Measurements from ENCODE around the gene UROC1.

The UROC1 gene

DNA sequence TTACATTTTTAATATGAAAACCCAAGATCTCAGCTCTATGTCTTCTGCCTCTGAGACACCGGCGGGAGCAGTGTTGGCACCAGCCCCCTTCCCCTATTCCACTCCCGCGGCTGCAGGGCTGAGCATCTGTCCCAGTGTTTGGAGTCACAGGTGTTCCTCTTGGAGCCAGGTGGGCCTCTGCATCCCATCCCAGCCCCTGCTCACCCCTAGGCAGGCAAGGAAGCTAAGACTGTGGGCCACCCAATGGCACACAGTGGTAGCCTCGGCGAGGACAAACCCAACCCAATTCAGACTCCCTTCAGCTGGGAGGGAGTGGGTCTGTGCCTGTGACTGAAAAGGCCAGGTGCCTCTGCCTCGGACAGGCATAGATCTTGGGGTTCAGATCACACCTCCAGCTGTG is 9.4 kb upstream of the UROC1 start:
- FAIRE-seq, result no peak
- no peak for DNase-seq (ENCODE audit: insufficient read length)
- TF ChIP-seq POLR2A (IDR thresholded peaks at IDR 0.05; ENCODE audit: low read depth, low read length) (no peak), POLR2AphosphoS5 (IDR thresholded peaks at IDR 0.05; ENCODE audit: low read depth, low read length) (no peak), TAF1 (IDR thresholded peaks at IDR 0.05; ENCODE audit: borderline replicate concordance, low read depth, low read length) (no peak)

GRCh38 chr3:126526668-126527005 is 9.1 kb upstream of the UROC1 start:
- TF ChIP-seq POLR2A (IDR thresholded peaks at IDR 0.05; ENCODE audit: low read depth, low read length) (no peak), POLR2AphosphoS5 (IDR thresholded peaks at IDR 0.05; ENCODE audit: low read depth, low read length) (no peak), TAF1 (IDR thresholded peaks at IDR 0.05; ENCODE audit: borderline replicate concordance, low read depth, low read length) (no peak)
- FAIRE-seq (no peak), DNase-seq (ENCODE audit: insufficient read length) (no peak)

GRCh38 chr3:126525853-126526667 is 8.5 kb upstream of the UROC1 start:
- FAIRE-seq, result no peak
- DNase-seq (ENCODE audit: insufficient read length), result no peak
- no peak for TF ChIP-seq POLR2AphosphoS5 (IDR thresholded peaks at IDR 0.05; ENCODE audit: low read depth, low read length)
- TF ChIP-seq TAF1 (IDR thresholded peaks at IDR 0.05; ENCODE audit: borderline replicate concordance, low read depth, low read length), result no peak
- no peak for TF ChIP-seq POLR2A (IDR thresholded peaks at IDR 0.05; ENCODE audit: low read depth, low read length)

- DNase-seq (ENCODE audit: insufficient read length) (no peak), FAIRE-seq (no peak)
- TF ChIP-seq POLR2A (IDR thresholded peaks at IDR 0.05; ENCODE audit: low read depth, low read length) (no peak), POLR2AphosphoS5 (IDR thresholded peaks at IDR 0.05; ENCODE audit: low read depth, low read length) (no peak), TAF1 (IDR thresholded peaks at IDR 0.05; ENCODE audit: borderline replicate concordance, low read depth, low read length) (no peak)
Measured at GRCh38 chr3:126525091-126525852, 7.7 kb upstream of the UROC1 start.

- DNase-seq (ENCODE audit: insufficient read length), result no peak
- no peak for TF ChIP-seq TAF1 (IDR thresholded peaks at IDR 0.05; ENCODE audit: borderline replicate concordance, low read depth, low read length)
- TF ChIP-seq POLR2A (IDR thresholded peaks at IDR 0.05; ENCODE audit: low read depth, low read length), result no peak
- no peak for TF ChIP-seq POLR2AphosphoS5 (IDR thresholded peaks at IDR 0.05; ENCODE audit: low read depth, low read length)
- no peak for FAIRE-seq
Measured at GRCh38 chr3:126524429-126524988, 6.9 kb upstream of the UROC1 start.

DNA sequence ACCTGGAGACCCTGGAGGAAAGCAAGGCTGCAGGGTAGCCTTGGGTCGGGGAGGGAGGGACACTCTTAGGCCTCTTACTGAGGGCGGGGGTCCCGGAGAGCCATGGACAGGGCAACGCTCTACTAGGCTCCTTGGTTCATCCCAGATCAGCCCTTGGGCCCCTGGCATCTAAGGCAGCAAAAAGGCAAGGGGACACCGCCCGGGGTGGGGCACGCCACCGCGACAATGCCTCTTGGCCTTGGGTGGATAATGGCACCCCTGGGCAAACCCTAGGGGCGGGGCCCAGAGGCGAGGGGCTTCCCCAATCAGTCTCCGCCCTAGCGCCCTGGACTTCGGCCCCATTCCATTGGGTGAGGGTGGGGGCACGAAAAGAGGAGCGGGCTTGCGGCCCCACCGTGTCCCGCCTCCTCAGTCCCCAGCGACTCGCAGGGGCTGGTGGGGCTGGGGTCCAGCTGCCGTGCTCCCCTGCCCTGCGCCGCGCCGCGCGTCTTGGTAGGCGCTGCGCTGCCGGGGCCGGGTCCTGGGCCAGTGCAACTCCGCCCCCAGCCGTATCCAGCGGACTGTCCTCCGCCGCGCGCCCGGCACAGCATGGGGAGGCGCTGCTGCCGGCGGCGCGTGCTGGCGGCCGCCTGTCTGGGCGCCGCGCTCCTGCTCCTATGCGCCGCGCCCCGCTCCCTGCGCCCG is 6.3 kb upstream of the UROC1 start, which contains the start of gene CHST13:
Gene CHST13 (plus strand): TSS at position 411 of the 684 bp plus-strand sequence. CDS start 178 bp downstream, at position 589.
- FAIRE-seq, result no peak
- DNase-seq (ENCODE audit: insufficient read length), result no peak
- TF ChIP-seq TAF1 (IDR thresholded peaks at IDR 0.05; ENCODE audit: borderline replicate concordance, low read depth, low read length) (no peak), POLR2AphosphoS5 (IDR thresholded peaks at IDR 0.05; ENCODE audit: low read depth, low read length) (no peak), POLR2A (IDR thresholded peaks at IDR 0.05; ENCODE audit: low read depth, low read length) (no peak)

DNA sequence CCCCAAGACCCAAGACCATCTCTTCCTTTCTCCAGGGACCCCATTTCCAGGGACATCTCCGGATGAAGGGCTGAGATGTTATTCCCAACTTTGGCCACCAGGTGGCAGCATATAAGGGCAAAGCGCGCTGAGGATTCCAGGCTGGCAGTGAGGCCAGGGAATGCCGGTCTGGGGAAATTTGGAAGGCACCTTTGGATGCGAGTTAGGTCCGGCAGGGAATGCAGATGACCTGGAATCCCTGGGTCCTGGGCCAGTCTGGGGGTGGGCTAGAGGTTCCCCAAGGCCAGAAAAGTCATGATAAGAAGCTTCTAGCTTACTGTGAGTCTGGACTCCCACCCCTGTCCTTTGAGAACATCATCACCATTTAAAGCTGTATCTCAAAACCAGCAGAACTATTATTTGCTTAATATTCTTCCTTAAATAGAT is 4.8 kb upstream of the UROC1 start:
- FAIRE-seq (peak; percentile 46), DNase-seq (ENCODE audit: insufficient read length) (peak; percentile 63)

GRCh38 chr3:126521122-126521891 is 3.7 kb upstream of the UROC1 start:
- TF ChIP-seq TAF1 (IDR thresholded peaks at IDR 0.05; ENCODE audit: borderline replicate concordance, low read depth, low read length), result no peak
- no peak for DNase-seq (ENCODE audit: insufficient read length)
- no peak for FAIRE-seq

More for the DNA sequence above, 4.8 kb upstream of the UROC1 start:
- TF ChIP-seq TAF1 (IDR thresholded peaks at IDR 0.05; ENCODE audit: borderline replicate concordance, low read depth, low read length), result no peak
- TF ChIP-seq POLR2A (IDR thresholded peaks at IDR 0.05; ENCODE audit: low read depth, low read length), result no peak
- no peak for TF ChIP-seq POLR2AphosphoS5 (IDR thresholded peaks at IDR 0.05; ENCODE audit: low read depth, low read length)

DNA sequence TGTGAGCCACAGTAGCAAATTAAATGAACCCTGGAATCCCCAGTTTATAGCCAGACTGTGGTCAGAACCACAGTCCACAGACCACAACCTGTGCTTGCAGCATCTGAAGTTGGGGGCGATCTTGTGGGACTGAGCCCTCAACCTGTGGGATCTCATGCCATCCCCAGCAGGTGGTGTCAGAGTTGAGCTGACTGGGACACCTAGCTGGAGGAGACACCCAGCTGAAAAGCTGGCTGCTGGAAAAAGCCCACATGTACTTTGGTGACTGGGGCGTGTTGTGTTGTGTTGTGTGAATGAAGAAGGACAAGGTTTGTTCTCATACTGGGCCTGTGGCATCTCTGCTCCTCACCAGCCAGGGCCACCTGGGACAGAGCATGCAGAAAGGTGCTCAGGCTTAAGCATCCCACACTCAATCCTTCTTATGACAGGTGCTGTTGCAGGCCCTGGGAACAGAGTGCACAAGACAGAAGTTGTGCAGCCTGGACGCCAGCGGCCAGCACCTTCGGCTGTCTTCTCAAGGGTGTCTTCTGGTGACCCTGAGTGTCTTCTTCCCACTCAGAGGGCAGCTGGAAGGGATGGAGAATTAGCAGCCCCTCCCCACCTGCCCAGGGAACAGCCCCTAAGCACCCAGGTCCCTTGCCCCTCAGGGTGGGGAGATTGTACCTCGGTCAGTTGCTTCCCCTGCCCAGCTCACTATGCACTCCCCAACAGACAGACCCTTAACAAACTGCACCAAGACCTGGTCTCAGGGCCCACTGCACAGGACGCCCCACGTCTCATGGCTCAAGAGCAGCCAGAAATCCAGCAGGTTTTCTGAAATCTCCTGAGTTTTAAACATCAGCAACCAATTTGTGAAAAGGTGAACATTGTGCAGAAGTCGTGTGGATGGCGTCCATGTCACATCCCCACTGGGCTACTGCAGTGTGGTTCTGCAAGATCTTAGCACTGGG is 2.2 kb upstream of the UROC1 start:
- FAIRE-seq (no peak), DNase-seq (ENCODE audit: insufficient read length) (no peak)
- no peak for TF ChIP-seq TAF1 (IDR thresholded peaks at IDR 0.05; ENCODE audit: borderline replicate concordance, low read depth, low read length)
- TF ChIP-seq POLR2A (IDR thresholded peaks at IDR 0.05; ENCODE audit: low read depth, low read length), result no peak
- TF ChIP-seq POLR2AphosphoS5 (IDR thresholded peaks at IDR 0.05; ENCODE audit: low read depth, low read length), result no peak

DNA sequence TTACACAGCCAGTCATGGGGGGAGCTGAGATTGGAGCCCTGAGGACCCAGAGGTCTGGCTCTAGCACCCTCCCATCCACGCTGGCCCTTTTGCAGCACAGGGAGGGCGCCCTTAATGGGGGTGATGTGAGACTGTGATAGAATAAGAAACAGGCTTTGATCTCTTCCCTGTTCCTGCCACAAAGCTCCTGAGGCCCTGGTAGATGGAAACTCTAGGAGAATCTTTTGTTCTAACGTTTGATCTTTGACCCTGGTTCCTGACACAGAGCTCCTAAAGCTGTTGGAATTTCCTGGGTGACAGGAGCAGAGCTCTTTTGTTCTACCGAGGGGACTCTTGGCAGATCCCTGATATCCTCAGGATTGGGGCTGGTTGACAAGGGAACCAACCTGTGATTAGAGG is 1.2 kb upstream of the UROC1 start:
- DNase-seq (ENCODE audit: insufficient read length) (no peak), FAIRE-seq (no peak)
- TF ChIP-seq POLR2A (IDR thresholded peaks at IDR 0.05; ENCODE audit: low read depth, low read length) (no peak), TAF1 (IDR thresholded peaks at IDR 0.05; ENCODE audit: borderline replicate concordance, low read depth, low read length) (no peak), POLR2AphosphoS5 (IDR thresholded peaks at IDR 0.05; ENCODE audit: low read depth, low read length) (no peak)
